ENCODE data around the gene CHRM1. TPM values are rescaled to one million over a fixed set of nuclear protein-coding genes. Genes with fewer than 3 reads are reported as not detected.

The CHRM1 gene
- polyA plus RNA-seq, 2 of the 4 experiments (the other 2 are of a cell fraction), result not detected

- no peak for ATAC-seq
- no peak overlapping the region for H3K4me3 ChIP-seq
- ChIA-PET CTCF (interaction anchor here (1.5 to 7.8 kb wide), 4 partner anchors 9 to 138 kb away, joined by 3 to 59 read pairs (median 7); no protein-coding TSS in a partner anchor), POLR2A (interaction anchor here (1.0 kb wide), 1 partner anchor 56 kb away, joined by 3 read pairs; no protein-coding TSS in a partner anchor)
- H3K9me3 ChIP-seq, result no peaks in the 10 kb centered on the region
- H3K27ac ChIP-seq, result no peak overlapping the region
- TF ChIP-seq EHF (CRISPR knock-in tag; IDR thresholded peaks at IDR 0.05), result no peak
- TF ChIP-seq HOXA7 (CRISPR knock-in tag; IDR thresholded peaks at IDR 0.05), result no peak
- TF ChIP-seq POLR2AphosphoS2 (conservative IDR thresholded peaks at IDR 0.05; ENCODE audit: low read length), result no peak
- TF ChIP-seq FOXS1 (CRISPR knock-in tag; IDR thresholded peaks at IDR 0.05), result no peak
- TF ChIP-seq MAZ (IDR thresholded peaks at IDR 0.05; ENCODE audit: borderline replicate concordance, low read depth, low read length), result no peak
- no peak for TF ChIP-seq CEBPB (IDR thresholded peaks at IDR 0.05)
- no peak for TF ChIP-seq FOSB (CRISPR knock-in tag; IDR thresholded peaks at IDR 0.05)
- TF ChIP-seq ZSCAN20 (CRISPR knock-in tag; IDR thresholded peaks at IDR 0.05), result no peak
- TF ChIP-seq KDM5A (IDR thresholded peaks at IDR 0.05), result no peak
- no peak for TF ChIP-seq E2F6 (IDR thresholded peaks at IDR 0.05; ENCODE audit: borderline replicate concordance, low read depth)
- no peak for TF ChIP-seq ATOH8 (CRISPR knock-in tag; IDR thresholded peaks at IDR 0.05; ENCODE audit: low read depth)
- no peak for TF ChIP-seq CBX8 (IDR thresholded peaks at IDR 0.05)
- H3K4me2 ChIP-seq, result no peak overlapping the region
- no peak for FAIRE-seq
- H3K4me1 ChIP-seq, result no peaks in the 10 kb centered on the region
- 45% methylated on average over 2 of the region's 2 CpGs for whole genome bisulfite sequencing (ENCODE audit: missing lambda C conversion rate)
- no peak for DNase-seq (ENCODE audit: low read depth in 1 of 2, low spot score in 1 of 2)
These were observed 23.9 kb downstream of the CHRM1 start for GRCh38 chr11:62897311-62897710.

- ChIA-PET CTCF (interaction anchor here (1.5 to 7.8 kb wide), 3 partner anchors 10 to 13 kb away, joined by 3 to 59 read pairs (median 4); no protein-coding TSS in a partner anchor), POLR2A (no interaction called here)
- DNase-seq (ENCODE audit: low read depth in 1 of 2, low spot score in 1 of 2) (no peak), FAIRE-seq (no peak), ATAC-seq (no peak)
- 75% methylated on average over 10 of the region's 10 CpGs for WGBS (ENCODE audit: missing lambda C conversion rate)
- Histone ChIP-seq H3K27ac (no peak overlapping the region), H3K9me3 (no peaks in the 10 kb centered on the region), H3K4me2 (no peak overlapping the region), H3K4me1 (no peaks in the 10 kb centered on the region), H3K4me3 (no peak overlapping the region)
- TF ChIP-seq CTCF (IDR thresholded peaks at IDR 0.05) (no peak), BHLHE40 (IDR thresholded peaks at IDR 0.05; ENCODE audit: low read depth, low read length) (no peak), ESRRA (IDR thresholded peaks at IDR 0.05; ENCODE audit: borderline replicate concordance, low read length) (no peak)
These were observed 25.1 kb downstream of the CHRM1 start for GRCh38 chr11:62896049-62896448.

- Histone ChIP-seq H3K4me3 (no peak overlapping the region), H3K4me2 (no peak overlapping the region), H3K4me1 (no peaks in the 10 kb centered on the region), H3K27ac (no peak overlapping the region), H3K9me3 (no peaks in the 10 kb centered on the region)
- no peak for DNase-seq (ENCODE audit: low read depth in 1 of 2, low spot score in 1 of 2)
- ChIA-PET CTCF (interaction anchor here (1.1 to 7.8 kb wide), 3 partner anchors 11 to 128 kb away, joined by 4 to 59 read pairs (median 4); no protein-coding TSS in a partner anchor), POLR2A (interaction anchor here (1.6 kb wide), 1 partner anchor 13 kb away, joined by 9 read pairs; no protein-coding TSS in a partner anchor)
- ATAC-seq, result 0 out of 6 replicates have a peak, but pooled peaks of 1 of the 2 experiments have one; percentile 6
- no peak for FAIRE-seq
- 84% methylated on average over 6 of the region's 6 CpGs for WGBS (ENCODE audit: missing lambda C conversion rate)
- TF ChIP-seq ZNF302 (CRISPR knock-in tag; IDR thresholded peaks at IDR 0.05) (no peak), CHD2 (IDR thresholded peaks at IDR 0.05; ENCODE audit: low read length, partially characterized antibody) (no peak), ZFP36 (IDR thresholded peaks at IDR 0.05; ENCODE audit: borderline replicate concordance, partially characterized antibody) (no peak), BHLHE40 (IDR thresholded peaks at IDR 0.05; ENCODE audit: low read depth, low read length) (no peak), RFX5 (IDR thresholded peaks at IDR 0.05) (no peak), HMGXB4 (CRISPR knock-in tag; IDR thresholded peaks at IDR 0.05; ENCODE audit: borderline replicate concordance) (no peak), JUNB (IDR thresholded peaks at IDR 0.05) (no peak), CTCF (IDR thresholded peaks at IDR 0.05) (no peak)
These were observed 25.7 kb downstream of the CHRM1 start for GRCh38 chr11:62895501-62895900.
